Measurements from ENCODE around the gene XIRP2. TPM values are rescaled to one million over a fixed set of nuclear protein-coding genes. Genes with fewer than 3 reads are reported as not detected.

Gene XIRP2
- total RNA-seq, 2 donors from 2014 or later, result 42.8 to 43.7 TPM

- Histone ChIP-seq H3K27ac (no peak overlapping the region), H3K36me3 (no peaks in the 10 kb centered on the region), H3K9me3 (no peaks in the 10 kb centered on the region), H3K27me3 (no peaks in the 10 kb centered on the region), H3K4me1 (peaks cover 0 to 10% of the 10 kb centered on the region in 2 donors), H3K4me3 (no peak overlapping the region)
- DNase-seq (ENCODE audit: low spot score), result no peak
- no peak for TF ChIP-seq CTCF (IDR thresholded peaks at IDR 0.05)
Measured at GRCh38 chr2:166961933-166962332, 73.7 kb downstream of the XIRP2 start.

GRCh38 chr2:166969486-166969885, 81.2 kb downstream of the XIRP2 start:
- H3K4me1 ChIP-seq, result no peaks in the 10 kb centered on the region

GRCh38 chr2:166972002-166972401, 83.7 kb downstream of the XIRP2 start:
- no peaks in the 10 kb centered on the region for H3K9me3 ChIP-seq
- DNase-seq (ENCODE audit: low spot score), result no peak
- H3K27ac ChIP-seq, result no peak overlapping the region
- H3K36me3 ChIP-seq, result no peaks in the 10 kb centered on the region
- H3K4me1 ChIP-seq, result no peaks in the 10 kb centered on the region
- no peak for TF ChIP-seq CTCF (IDR thresholded peaks at IDR 0.05)
- H3K4me3 ChIP-seq, result no peak overlapping the region
- H3K27me3 ChIP-seq, result no peaks in the 10 kb centered on the region

More at GRCh38 chr2:166969486-166969885, 81.2 kb downstream of the XIRP2 start:
- no peak overlapping the region for H3K4me3 ChIP-seq
- no peaks in the 10 kb centered on the region for H3K27me3 ChIP-seq
- TF ChIP-seq CTCF (IDR thresholded peaks at IDR 0.05), result no peak
- no peak for DNase-seq (ENCODE audit: low spot score)
- no peaks in the 10 kb centered on the region for H3K36me3 ChIP-seq
- no peak overlapping the region for H3K27ac ChIP-seq
- H3K9me3 ChIP-seq, result no peaks in the 10 kb centered on the region

- H3K4me1 ChIP-seq, result no peaks in the 10 kb centered on the region
- no peak for TF ChIP-seq CTCF (IDR thresholded peaks at IDR 0.05)
- no peak for DNase-seq (ENCODE audit: low spot score)
Measured at GRCh38 chr2:166972418-166972817, 84.1 kb downstream of the XIRP2 start.

GRCh38 chr2:166984188-166984587, 95.9 kb downstream of the XIRP2 start:
- H3K36me3 ChIP-seq, result no peaks in the 10 kb centered on the region
- no peak for DNase-seq (ENCODE audit: low spot score)
- H3K9me3 ChIP-seq, result peaks cover 0 to 16% of the 10 kb centered on the region in 2 donors
- no peaks in the 10 kb centered on the region for H3K4me1 ChIP-seq
- no peak overlapping the region for H3K27ac ChIP-seq
- H3K4me3 ChIP-seq, result no peak overlapping the region
- TF ChIP-seq CTCF (IDR thresholded peaks at IDR 0.05), result no peak
- H3K27me3 ChIP-seq, result no peaks in the 10 kb centered on the region

More at GRCh38 chr2:166972418-166972817, 84.1 kb downstream of the XIRP2 start:
- H3K27ac ChIP-seq, result no peak overlapping the region
- no peaks in the 10 kb centered on the region for H3K27me3 ChIP-seq
- no peaks in the 10 kb centered on the region for H3K9me3 ChIP-seq
- no peaks in the 10 kb centered on the region for H3K36me3 ChIP-seq
- no peak overlapping the region for H3K4me3 ChIP-seq

- no peak overlapping the region for H3K27ac ChIP-seq
- H3K4me1 ChIP-seq, result no peaks in the 10 kb centered on the region
- peaks cover 0 to 12% of the 10 kb centered on the region in 2 donors for H3K9me3 ChIP-seq
- no peak for DNase-seq (ENCODE audit: low spot score)
- no peak for TF ChIP-seq CTCF (IDR thresholded peaks at IDR 0.05)
- no peak overlapping the region for H3K4me3 ChIP-seq
- H3K36me3 ChIP-seq, result no peaks in the 10 kb centered on the region
- H3K27me3 ChIP-seq, result no peaks in the 10 kb centered on the region
Measured at GRCh38 chr2:166984797-166985196, 96.5 kb downstream of the XIRP2 start.
